Astrocyte of the spinal cord (primary cell): ENCODE data around the gene TIMM17A.
"Not testable (repeated sequence)": the region's sequence is repeated elsewhere in the genome, so short reads cannot be mapped to it uniquely, and the experiment has no call there.

Experiments
- DNase-seq: peaks from one replicate; pipeline ENCODE4 v3.0.0; 2011; ENCODE audit warnings: low read depth, low spot score
- H3K4me3 ChIP-seq: 2 replicates; pipeline ENCODE4 v1.5.1; 2011; ENCODE audit warnings: low read depth, mild to moderate bottlenecking, low read length, moderate library complexity
- CTCF ChIP-seq: IDR thresholded peaks from 2 replicates; pipeline ENCODE4 v1.5.1; 2012; ENCODE audit warnings: low read depth, mild to moderate bottlenecking, low read length, inconsistent platforms
- in situ Hi-C: cut with HindIII; loops from 2 replicates; pipeline ENCODE4 v1.10.0; 2017; ENCODE audit warnings: low sequenced_read_pairs

The TIMM17A gene

DNA sequence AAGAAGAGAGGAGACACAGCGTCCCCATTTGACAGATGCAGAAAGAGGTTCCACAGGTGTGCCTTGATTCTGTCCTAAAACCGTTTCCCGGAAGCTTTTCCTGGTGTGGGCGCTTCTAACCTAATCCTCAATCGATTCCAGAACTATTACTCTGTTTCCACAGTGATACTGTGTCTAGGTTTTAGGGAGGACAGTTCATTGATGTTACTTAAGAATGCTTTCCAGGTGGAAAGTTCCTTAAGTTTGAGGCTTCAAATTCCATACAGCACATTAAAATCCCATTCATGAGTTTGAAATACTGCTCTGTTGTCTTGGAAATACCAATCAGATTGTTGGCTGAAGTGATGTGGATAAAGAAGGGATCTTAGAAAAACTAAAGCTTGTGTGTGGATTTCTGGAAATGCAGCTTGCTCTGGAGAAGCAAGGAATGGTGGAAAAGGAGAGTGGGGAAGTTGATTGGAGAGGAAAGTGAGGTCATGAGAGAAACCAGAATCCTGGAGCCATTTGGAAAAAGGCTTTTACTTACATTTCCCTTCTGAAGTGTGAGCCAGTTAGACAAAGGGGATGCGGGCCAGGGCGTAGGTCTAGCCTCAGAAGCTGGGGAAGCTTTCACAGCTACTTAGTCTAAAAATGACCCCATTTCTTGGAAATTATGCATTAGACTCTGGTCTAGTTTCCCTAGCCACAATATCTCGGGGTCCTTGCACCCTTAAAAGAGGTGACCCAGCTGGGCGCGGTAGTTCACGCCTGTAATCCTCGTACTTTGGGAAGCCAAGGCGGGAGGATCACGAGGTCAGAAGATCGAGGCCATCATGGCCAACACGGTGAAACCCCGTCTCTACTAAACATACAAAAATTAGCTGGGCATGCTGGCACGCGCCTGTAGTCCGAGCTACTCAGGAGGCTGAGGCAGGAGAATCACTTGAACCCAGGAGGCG lies 61.8 kb downstream of the TIMM17A start:
- in situ Hi-C loops: no loop called here

DNA sequence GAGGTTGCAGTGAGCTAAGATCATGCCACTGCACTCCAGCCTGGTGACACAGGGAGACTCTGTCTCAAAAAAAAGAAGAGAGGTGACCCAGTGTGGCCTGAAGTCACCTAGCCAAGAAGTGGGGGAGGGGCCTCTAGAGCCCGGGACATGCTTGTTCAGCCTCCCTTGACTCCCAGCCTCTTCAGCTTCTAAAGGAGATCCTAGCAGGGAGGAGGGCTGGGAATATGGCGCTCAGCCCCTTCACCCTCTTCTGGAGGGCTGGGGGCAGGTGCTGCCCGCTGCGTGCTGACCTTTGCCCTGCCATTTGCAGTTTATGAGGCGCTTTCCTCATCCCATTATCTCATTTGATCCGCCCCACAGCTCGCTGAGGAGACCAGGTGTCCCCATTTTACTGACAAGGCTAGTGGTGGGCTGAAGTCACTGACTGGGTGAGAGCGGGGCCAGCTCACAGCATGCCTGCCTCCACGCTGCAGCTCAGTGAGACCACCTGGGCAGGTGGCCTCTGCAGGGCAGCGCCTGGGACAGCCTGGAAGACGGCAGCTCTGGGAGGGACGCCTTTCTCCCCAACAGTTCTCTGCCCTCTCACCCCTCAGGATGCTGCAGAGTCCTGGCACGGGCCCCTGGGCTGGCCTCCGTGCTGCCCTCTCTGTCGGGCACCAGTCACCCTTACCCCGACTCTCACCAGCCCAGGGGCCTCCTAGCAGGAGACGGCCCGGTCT lies 62.6 kb downstream of the TIMM17A start:
- in situ Hi-C loops: no loop called here
- no peak for DNase-seq
- H3K4me3 ChIP-seq: no peak overlapping the region
- no peak for TF ChIP-seq CTCF

More for the DNA sequence above, 61.8 kb downstream of the TIMM17A start:
- DNase-seq: no peak
- no peak for TF ChIP-seq CTCF
- no peak overlapping the region for H3K4me3 ChIP-seq

DNA sequence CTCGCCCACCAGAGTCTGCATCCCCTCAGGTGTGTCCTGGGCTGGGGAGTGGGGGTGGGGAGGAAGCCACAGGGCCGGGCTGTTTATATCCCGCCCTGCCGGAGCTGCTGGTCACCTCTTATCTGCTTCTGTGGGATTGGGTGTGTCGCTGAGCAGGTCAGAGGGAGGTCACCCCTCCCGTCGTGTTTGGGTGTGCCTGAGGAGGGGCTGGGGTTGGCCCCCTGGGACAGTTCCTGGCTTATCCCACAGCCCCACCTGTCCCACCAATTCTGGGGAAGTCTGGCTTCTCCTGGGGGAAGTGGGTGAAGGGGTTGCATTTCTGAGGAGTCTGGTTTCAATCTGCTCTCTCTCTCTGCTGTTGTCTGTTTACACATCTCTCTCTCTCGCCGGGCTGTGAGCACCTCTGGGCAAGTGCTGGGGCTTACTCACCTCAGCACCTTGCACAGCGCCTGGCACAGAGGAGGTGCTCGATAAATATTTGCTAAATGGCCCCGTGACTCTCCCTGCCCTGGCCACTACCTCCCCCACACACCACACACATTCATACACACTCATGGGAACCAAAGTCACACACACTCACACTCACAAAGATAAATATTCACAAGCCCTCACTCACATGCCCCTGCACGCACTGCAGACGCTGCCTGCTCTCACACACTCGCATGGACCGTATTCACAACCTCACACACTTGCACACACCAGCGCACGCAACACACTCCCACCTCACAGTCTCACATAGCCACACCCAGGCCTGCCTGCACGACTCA lies 63.3 kb downstream of the TIMM17A start:
- in situ Hi-C loops: no loop called here
- DNase-seq: no peak
- H3K4me3 ChIP-seq: no peak overlapping the region
- no peak for TF ChIP-seq CTCF

DNA sequence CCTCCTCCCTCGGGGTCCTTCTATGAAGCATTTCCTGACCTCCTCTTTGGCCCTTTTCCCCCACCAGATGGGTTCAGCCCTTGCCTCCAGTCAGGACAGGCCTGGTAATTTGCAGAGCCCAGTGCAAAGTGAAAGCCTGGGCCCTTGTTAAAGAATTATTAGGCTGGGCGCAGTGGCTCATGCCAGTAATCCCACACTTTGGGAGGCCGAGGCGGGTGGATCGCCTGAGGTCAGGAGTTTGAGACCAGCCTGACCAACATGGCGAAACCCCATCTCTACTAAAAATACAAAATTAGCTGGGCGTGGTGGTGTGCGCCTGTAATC lies 63.9 kb downstream of the TIMM17A start:
- in situ Hi-C loops, DNase-seq, H3K4me3 ChIP-seq: not testable (repeated sequence)
